SK-N-SH (cell line): ENCODE results near the gene ASTN2.

ENCODE experiments used
- EP300 ChIP-seq, 2 experiments: IDR thresholded peaks; 2 replicates each; pipeline versions ENCODE4 v1.4.0 to v1.6.1; 2012; ENCODE audit warnings: borderline replicate concordance in 1 of 2, low read depth in 1 of 2, low read length in 1 of 2
- POLR2AphosphoS5 ChIP-seq: IDR thresholded peaks from 2 replicates; pipeline ENCODE4 v1.6.1; 2012; ENCODE audit warnings: low read depth, low read length
- RCOR1 ChIP-seq: fragments of 150-350 bp; IDR thresholded peaks from 2 replicates; pipeline ENCODE4 v1.6.1; 2017; ENCODE audit warnings: antibody characterized with exemption, low read length
- SIN3A ChIP-seq: IDR thresholded peaks from 2 replicates; pipeline ENCODE4 v1.6.1; 2012; ENCODE audit warnings: low read depth, mild to moderate bottlenecking, low read length, moderate library complexity, borderline replicate concordance
- USF1 ChIP-seq: IDR thresholded peaks from 2 replicates; pipeline ENCODE4 v1.4.0; 2012; ENCODE audit warnings: low read depth, borderline replicate concordance
- TF ChIP-seq, protein P1 (sequence below): fragments of 200-600 bp; sonication (generic); IDR thresholded peaks from 2 replicates; pipeline ENCODE4 v1.6.1; 2017; ENCODE audit warnings: antibody characterized with exemption, mild to moderate bottlenecking, moderate library complexity
- TF ChIP-seq, protein P2 (sequence below): IDR thresholded peaks from 2 replicates; pipeline ENCODE4 v1.4.0; 2012; ENCODE audit warnings: low read depth
- TF ChIP-seq, protein P3 (sequence below): fragments of 150-350 bp; IDR thresholded peaks from 2 replicates; pipeline ENCODE4 v1.6.1; 2017; ENCODE audit warnings: antibody characterized with exemption, low read length, low read depth, borderline replicate concordance

DNA sequence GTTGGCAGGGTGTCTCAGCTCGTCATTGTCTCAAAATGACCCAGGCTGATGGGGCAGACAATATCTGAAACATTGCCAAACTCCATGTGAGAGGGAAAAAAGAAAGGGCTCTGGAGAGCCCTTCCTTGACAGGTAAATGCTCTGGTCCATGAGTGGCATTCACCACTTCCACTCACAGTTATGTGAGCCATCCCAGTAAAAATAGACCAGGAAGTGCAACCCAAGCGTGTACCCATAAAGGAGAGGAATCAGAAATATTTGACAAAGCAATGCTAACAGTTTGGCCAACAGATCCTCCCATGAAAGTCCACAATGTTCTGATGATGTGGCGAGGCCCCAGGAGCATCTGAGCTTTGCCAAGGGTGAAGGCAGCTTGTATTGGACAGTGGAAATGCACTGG, 49.4 kb downstream of the ASTN2 start:
- TF ChIP-seq, protein P1, sequence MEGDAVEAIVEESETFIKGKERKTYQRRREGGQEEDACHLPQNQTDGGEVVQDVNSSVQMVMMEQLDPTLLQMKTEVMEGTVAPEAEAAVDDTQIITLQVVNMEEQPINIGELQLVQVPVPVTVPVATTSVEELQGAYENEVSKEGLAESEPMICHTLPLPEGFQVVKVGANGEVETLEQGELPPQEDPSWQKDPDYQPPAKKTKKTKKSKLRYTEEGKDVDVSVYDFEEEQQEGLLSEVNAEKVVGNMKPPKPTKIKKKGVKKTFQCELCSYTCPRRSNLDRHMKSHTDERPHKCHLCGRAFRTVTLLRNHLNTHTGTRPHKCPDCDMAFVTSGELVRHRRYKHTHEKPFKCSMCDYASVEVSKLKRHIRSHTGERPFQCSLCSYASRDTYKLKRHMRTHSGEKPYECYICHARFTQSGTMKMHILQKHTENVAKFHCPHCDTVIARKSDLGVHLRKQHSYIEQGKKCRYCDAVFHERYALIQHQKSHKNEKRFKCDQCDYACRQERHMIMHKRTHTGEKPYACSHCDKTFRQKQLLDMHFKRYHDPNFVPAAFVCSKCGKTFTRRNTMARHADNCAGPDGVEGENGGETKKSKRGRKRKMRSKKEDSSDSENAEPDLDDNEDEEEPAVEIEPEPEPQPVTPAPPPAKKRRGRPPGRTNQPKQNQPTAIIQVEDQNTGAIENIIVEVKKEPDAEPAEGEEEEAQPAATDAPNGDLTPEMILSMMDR = no peak
- TF ChIP-seq, protein P2, sequence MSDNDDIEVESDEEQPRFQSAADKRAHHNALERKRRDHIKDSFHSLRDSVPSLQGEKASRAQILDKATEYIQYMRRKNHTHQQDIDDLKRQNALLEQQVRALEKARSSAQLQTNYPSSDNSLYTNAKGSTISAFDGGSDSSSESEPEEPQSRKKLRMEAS = no peak
- TF ChIP-seq EP300 (IDR thresholded peaks at IDR 0.05; ENCODE audit: borderline replicate concordance in 1 of 2, low read depth in 1 of 2, low read length in 1 of 2) (no peak), RCOR1 (no peak), SIN3A (no peak), USF1 (no peak), POLR2AphosphoS5 (no peak)
- TF ChIP-seq, protein P3, sequence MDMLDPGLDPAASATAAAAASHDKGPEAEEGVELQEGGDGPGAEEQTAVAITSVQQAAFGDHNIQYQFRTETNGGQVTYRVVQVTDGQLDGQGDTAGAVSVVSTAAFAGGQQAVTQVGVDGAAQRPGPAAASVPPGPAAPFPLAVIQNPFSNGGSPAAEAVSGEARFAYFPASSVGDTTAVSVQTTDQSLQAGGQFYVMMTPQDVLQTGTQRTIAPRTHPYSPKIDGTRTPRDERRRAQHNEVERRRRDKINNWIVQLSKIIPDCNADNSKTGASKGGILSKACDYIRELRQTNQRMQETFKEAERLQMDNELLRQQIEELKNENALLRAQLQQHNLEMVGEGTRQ = no peak
